Activated naive CD4-positive, alpha-beta T cell treated with anti-CD3 and anti-CD28 coated beads, Interleukin-2, amount 10 ng/mL, durations not matched to agents 7 days and 5 days (primary cell): ENCODE data around the gene TOR2A.

Source experiments
- CTCF ChIA-PET: fragments of 350-600 bp; sonication (Branson Sonifier 250); formaldehyde crosslinking; loops from one replicate; lab custom pipeline; 2021; ENCODE audit warnings: antibody characterized with exemption; lab: Charles Lee
- DNase-seq: peaks from one replicate; pipeline ENCODE4 v3.0.0-alpha.2; 2020
- H3K27ac Mint-ChIP-seq: one replicate; pipeline ENCODE4 v1.8.0; 2021; ENCODE audit warnings: mild to moderate bottlenecking, moderate library complexity, mixed read lengths
- H3K27me3 Mint-ChIP-seq: one replicate; pipeline ENCODE4 v1.8.0; 2021; ENCODE audit warnings: mild to moderate bottlenecking, mixed read lengths
- H3K36me3 Mint-ChIP-seq: one replicate; pipeline ENCODE4 v1.8.0; 2021; ENCODE audit warnings: mixed read lengths
- H3K4me1 Mint-ChIP-seq: one replicate; pipeline ENCODE4 v1.8.0; 2021; ENCODE audit warnings: mixed read lengths
- H3K4me3 Mint-ChIP-seq: one replicate; pipeline ENCODE4 v1.8.0; 2021; ENCODE audit warnings: mild to moderate bottlenecking, moderate library complexity, mixed read lengths
- H3K9me3 Mint-ChIP-seq: one replicate; pipeline ENCODE4 v1.8.0; 2021; ENCODE audit warnings: mixed read lengths

Gene TOR2A

GRCh38 chr9:127744398-127745110 lies 9.5 kb upstream of the TOR2A start:
- CTCF ChIA-PET: interaction anchor here (0.8 to 1.6 kb wide), 2 partner anchors 10 to 176 kb away, joined by 3 to 4 read pairs; partner anchors contain the start of gene TOR2A
- no peaks in the 10 kb centered on the region for H3K9me3 Mint-ChIP-seq
- H3K27ac Mint-ChIP-seq: no peak overlapping the region
- no peak for DNase-seq
- no peak overlapping the region for H3K4me3 Mint-ChIP-seq
- H3K27me3 Mint-ChIP-seq: no peaks in the 10 kb centered on the region
- H3K4me1 Mint-ChIP-seq: peaks cover 11% of the 10 kb centered on the region
- peaks cover 51% of the 10 kb centered on the region for H3K36me3 Mint-ChIP-seq

DNA sequence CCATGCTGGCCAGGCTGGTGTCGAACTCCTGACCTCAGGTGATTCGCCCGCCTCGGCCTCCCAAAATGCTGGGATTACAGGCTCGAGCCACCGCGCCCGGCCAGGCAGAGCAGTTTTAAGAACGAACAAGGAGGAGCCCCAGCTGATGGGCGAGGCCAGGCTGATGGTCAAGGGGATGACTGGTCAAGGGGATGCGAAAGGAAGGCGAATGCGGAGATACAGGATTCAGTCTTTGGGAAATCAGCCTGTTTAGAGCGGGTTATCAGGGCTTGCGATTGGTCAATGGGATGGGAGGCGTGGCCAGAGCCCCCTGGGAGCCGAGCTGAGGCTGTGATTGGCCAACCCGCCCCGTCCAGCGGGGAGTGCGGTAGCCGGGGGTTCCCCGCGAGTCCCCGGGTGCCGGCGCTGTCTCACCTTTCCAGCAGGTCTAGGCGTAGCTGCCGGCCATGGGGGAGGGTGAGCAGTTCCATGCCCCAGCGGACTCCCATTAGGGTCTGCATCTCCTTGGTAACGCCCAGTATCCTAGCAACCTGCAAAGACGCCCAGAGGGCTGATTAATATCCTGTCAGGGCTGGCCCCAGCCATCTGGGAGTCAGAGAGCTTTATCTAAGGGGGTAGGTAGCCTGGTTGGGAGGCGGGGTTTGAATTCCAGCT lies 7.5 kb upstream of the TOR2A start:
- Mint-ChIP-seq H3K9me3 (no peaks in the 10 kb centered on the region), H3K27me3 (no peaks in the 10 kb centered on the region), H3K4me3 (no peak overlapping the region), H3K36me3 (peaks cover 44% of the 10 kb centered on the region), H3K4me1 (peaks cover 7% of the 10 kb centered on the region), H3K27ac (no peak overlapping the region)
- CTCF ChIA-PET: interaction anchor here (1.4 kb wide), 1 partner anchor 127 kb away, joined by 3 read pairs; no protein-coding TSS in a partner anchor
- no peak for DNase-seq

- Mint-ChIP-seq H3K9me3 (no peaks in the 10 kb centered on the region), H3K36me3 (peaks cover 41% of the 10 kb centered on the region), H3K27me3 (no peaks in the 10 kb centered on the region), H3K4me1 (peaks cover 5% of the 10 kb centered on the region), H3K4me3 (no peak overlapping the region), H3K27ac (no peak overlapping the region)
- no peak for DNase-seq
- CTCF ChIA-PET: interaction anchor here (1.4 kb wide), 1 partner anchor 128 kb away, joined by 3 read pairs; no protein-coding TSS in a partner anchor
These were observed 6.8 kb upstream of the TOR2A start for GRCh38 chr9:127741831-127742434.

- H3K9me3 Mint-ChIP-seq: no peaks in the 10 kb centered on the region
- H3K27ac Mint-ChIP-seq: no peak overlapping the region
- H3K36me3 Mint-ChIP-seq: peaks cover 30% of the 10 kb centered on the region
- CTCF ChIA-PET: interaction anchor here (1.8 to 3.0 kb wide), 2 partner anchors 45 to 130 kb away, joined by 5 to 13 read pairs; no protein-coding TSS in a partner anchor
- H3K4me3 Mint-ChIP-seq: no peak overlapping the region
- peaks cover 16% of the 10 kb centered on the region for H3K4me1 Mint-ChIP-seq
- DNase-seq: no peak
- no peaks in the 10 kb centered on the region for H3K27me3 Mint-ChIP-seq
These were observed 4.7 kb upstream of the TOR2A start for GRCh38 chr9:127739614-127740330.

GRCh38 chr9:127738666-127739065 lies 3.6 kb upstream of the TOR2A start:
- Mint-ChIP-seq H3K4me1 (peaks cover 26% of the 10 kb centered on the region), H3K36me3 (peaks cover 29% of the 10 kb centered on the region), H3K27ac (no peak overlapping the region), H3K27me3 (no peaks in the 10 kb centered on the region), H3K4me3 (no peak overlapping the region), H3K9me3 (no peaks in the 10 kb centered on the region)
- CTCF ChIA-PET: interaction anchor here (0.9 to 3.0 kb wide), 2 partner anchors 46 to 131 kb away, joined by 3 to 13 read pairs; no protein-coding TSS in a partner anchor
- DNase-seq: no peak

GRCh38 chr9:127735530-127736185 lies 564 bp upstream of the TOR2A start:
- Mint-ChIP-seq H3K9me3 (no peaks in the 10 kb centered on the region), H3K4me1 (peaks cover 28% of the 10 kb centered on the region), H3K4me3 (peak overlapping the region; percentile 79), H3K27ac (peak overlapping the region; percentile 92), H3K36me3 (peaks cover 11% of the 10 kb centered on the region), H3K27me3 (no peaks in the 10 kb centered on the region)
- DNase-seq: no peak
- CTCF ChIA-PET: interaction anchor here (0.7 to 3.2 kb wide), 29 partner anchors 10 to 247 kb away, joined by 3 to 44 read pairs (median 6); partner anchors contain the start of genes CDK9, ENG, SH2D3C and ST6GALNAC4

- H3K9me3 Mint-ChIP-seq: no peaks in the 10 kb centered on the region
- peaks cover 28% of the 10 kb centered on the region for H3K4me1 Mint-ChIP-seq
- peak overlapping the region; percentile 79 for H3K4me3 Mint-ChIP-seq
- H3K36me3 Mint-ChIP-seq: peaks cover 10% of the 10 kb centered on the region
- CTCF ChIA-PET: interaction anchor here (0.6 to 3.2 kb wide), 54 partner anchors 9 to 246 kb away, joined by 3 to 44 read pairs (median 4); partner anchors contain the start of genes CDK9, ENG, FPGS and PTRH1
- H3K27ac Mint-ChIP-seq: peak overlapping the region; percentile 92
- DNase-seq: no peak
- H3K27me3 Mint-ChIP-seq: no peaks in the 10 kb centered on the region
These were observed 797 bp downstream of the TOR2A start for GRCh38 chr9:127734247-127734746.

- Mint-ChIP-seq H3K27me3 (no peaks in the 10 kb centered on the region), H3K4me1 (peaks cover 28% of the 10 kb centered on the region), H3K27ac (no peak overlapping the region), H3K9me3 (no peaks in the 10 kb centered on the region), H3K36me3 (peaks cover 9% of the 10 kb centered on the region), H3K4me3 (peak overlapping the region; percentile 79)
- CTCF ChIA-PET: interaction anchor here (0.6 to 3.2 kb wide), 9 partner anchors 14 to 226 kb away, joined by 3 to 44 read pairs (median 7); partner anchors contain the start of gene FPGS
- DNase-seq: no peak
These were observed 1.5 kb downstream of the TOR2A start for GRCh38 chr9:127733614-127734013.

DNA sequence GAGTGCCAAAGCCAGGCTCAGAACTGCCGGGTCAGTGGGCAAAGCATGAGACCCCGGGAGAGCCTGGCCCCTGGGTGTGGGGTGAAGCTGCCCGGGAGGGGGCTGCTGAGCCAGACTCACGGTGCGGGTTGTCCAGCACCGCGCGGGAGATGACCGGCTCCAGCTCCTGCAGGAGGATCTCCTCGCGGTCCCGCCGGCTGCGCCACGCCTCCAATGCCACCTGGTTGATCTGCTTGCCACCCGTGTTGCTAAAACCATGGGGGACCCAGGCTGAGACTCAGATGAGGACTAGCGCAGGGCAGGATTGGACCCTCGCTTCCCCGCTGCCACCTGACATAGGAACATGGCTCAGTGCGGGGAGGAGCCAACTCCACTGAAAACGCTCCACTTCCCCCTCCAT lies 2.6 kb downstream of the TOR2A start:
- no peak for DNase-seq
- Mint-ChIP-seq H3K9me3 (no peaks in the 10 kb centered on the region), H3K4me1 (peaks cover 28% of the 10 kb centered on the region), H3K4me3 (no peak overlapping the region), H3K36me3 (peaks cover 2% of the 10 kb centered on the region), H3K27ac (no peak overlapping the region), H3K27me3 (no peaks in the 10 kb centered on the region)
- CTCF ChIA-PET: interaction anchor here (0.6 to 2.7 kb wide), 4 partner anchors 140 to 228 kb away, joined by 3 to 11 read pairs (median 4); no protein-coding TSS in a partner anchor

DNA sequence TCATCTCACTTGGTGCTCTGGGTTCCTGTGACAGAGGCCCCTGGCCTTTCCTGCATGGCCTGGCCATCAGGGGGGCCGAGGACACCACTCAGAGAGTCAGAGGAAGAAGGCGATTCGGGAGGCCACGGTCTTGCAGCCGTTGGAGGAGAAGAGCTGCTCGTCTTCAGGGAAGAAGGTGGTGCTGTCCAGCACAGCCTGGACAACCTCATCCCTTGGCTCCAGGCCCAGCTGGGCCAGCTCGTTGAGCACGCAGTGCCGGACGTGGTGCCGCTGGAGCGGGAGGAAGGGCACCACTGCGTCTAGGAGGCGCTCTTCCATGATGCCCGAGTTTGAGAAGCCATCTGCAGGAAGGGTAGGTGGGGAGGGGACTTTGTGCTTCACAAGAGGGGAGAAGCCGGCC lies 3.2 kb downstream of the TOR2A start:
- Mint-ChIP-seq H3K36me3 (peaks cover 2% of the 10 kb centered on the region), H3K9me3 (no peaks in the 10 kb centered on the region), H3K27ac (no peak overlapping the region), H3K27me3 (no peaks in the 10 kb centered on the region), H3K4me3 (no peak overlapping the region), H3K4me1 (peaks cover 25% of the 10 kb centered on the region)
- CTCF ChIA-PET: interaction anchor here (0.6 to 2.7 kb wide), 4 partner anchors 139 to 228 kb away, joined by 3 to 11 read pairs (median 4); no protein-coding TSS in a partner anchor
- no peak for DNase-seq

GRCh38 chr9:127730799-127731410 lies 4.2 kb downstream of the TOR2A start:
- CTCF ChIA-PET: interaction anchor here (1.0 to 2.7 kb wide), 4 partner anchors 141 to 227 kb away, joined by 3 to 11 read pairs (median 4); no protein-coding TSS in a partner anchor
- Mint-ChIP-seq H3K27ac (no peak overlapping the region), H3K4me1 (peaks cover 19% of the 10 kb centered on the region), H3K36me3 (no peaks in the 10 kb centered on the region), H3K27me3 (no peaks in the 10 kb centered on the region), H3K4me3 (no peak overlapping the region), H3K9me3 (no peaks in the 10 kb centered on the region)
- no peak for DNase-seq

DNA sequence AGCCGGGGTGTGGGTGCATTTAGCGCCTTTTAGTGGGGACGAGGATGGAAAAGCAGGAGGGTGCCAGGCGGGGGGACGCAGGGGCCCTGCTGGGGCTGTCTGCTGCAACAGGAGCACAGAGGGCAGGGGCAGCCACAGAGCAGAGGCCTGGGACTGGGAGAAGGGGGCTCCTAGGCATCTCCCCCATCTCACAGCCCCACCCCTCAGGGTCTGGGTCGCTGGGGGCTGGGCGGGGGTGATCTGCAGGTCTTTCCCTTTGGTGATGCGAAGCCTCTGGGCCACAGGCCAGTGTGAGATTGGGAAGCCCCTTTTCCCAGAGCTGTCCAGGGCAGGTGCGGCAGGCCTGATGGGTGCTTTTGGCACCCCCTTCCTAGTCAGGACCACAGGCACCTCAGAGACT lies 4.8 kb downstream of the TOR2A start:
- peaks cover 13% of the 10 kb centered on the region for H3K4me1 Mint-ChIP-seq
- peak overlapping the region; percentile 45 for H3K27ac Mint-ChIP-seq
- DNase-seq: no peak
- CTCF ChIA-PET: interaction anchor here (1.2 to 2.7 kb wide), 3 partner anchors 140 to 142 kb away, joined by 3 to 11 read pairs (median 4); no protein-coding TSS in a partner anchor
- no peaks in the 10 kb centered on the region for H3K9me3 Mint-ChIP-seq
- H3K27me3 Mint-ChIP-seq: no peaks in the 10 kb centered on the region
- no peaks in the 10 kb centered on the region for H3K36me3 Mint-ChIP-seq
- H3K4me3 Mint-ChIP-seq: no peak overlapping the region
